Fibroblast of mammary gland (primary cell): ENCODE data around the gene NUDT1.
A peak's percentile ranks its signal among the peaks of the same experiment; 100 is the strongest.
"Not testable (repeated sequence)": the region's sequence is repeated elsewhere in the genome, so short reads cannot be mapped to it uniquely, and the experiment has no call there.

Experiments used
- DNase-seq: peaks from one replicate; pipeline ENCODE4 v3.0.0-alpha.2; 2010; ENCODE audit warnings: low read depth
- H3K4me3 ChIP-seq: 2 replicates; pipeline ENCODE4 v1.5.1; 2011; ENCODE audit warnings: low read depth, mild to moderate bottlenecking, low read length, moderate library complexity; ENCODE audit not compliant: control insufficient read depth
- CTCF ChIP-seq: conservative IDR thresholded peaks from 2 replicates; pipeline ENCODE4 v1.5.1; 2011; ENCODE audit warnings: low read depth, low read length, inconsistent platforms; ENCODE audit not compliant: control insufficient read depth, insufficient read depth

The NUDT1 gene

DNA sequence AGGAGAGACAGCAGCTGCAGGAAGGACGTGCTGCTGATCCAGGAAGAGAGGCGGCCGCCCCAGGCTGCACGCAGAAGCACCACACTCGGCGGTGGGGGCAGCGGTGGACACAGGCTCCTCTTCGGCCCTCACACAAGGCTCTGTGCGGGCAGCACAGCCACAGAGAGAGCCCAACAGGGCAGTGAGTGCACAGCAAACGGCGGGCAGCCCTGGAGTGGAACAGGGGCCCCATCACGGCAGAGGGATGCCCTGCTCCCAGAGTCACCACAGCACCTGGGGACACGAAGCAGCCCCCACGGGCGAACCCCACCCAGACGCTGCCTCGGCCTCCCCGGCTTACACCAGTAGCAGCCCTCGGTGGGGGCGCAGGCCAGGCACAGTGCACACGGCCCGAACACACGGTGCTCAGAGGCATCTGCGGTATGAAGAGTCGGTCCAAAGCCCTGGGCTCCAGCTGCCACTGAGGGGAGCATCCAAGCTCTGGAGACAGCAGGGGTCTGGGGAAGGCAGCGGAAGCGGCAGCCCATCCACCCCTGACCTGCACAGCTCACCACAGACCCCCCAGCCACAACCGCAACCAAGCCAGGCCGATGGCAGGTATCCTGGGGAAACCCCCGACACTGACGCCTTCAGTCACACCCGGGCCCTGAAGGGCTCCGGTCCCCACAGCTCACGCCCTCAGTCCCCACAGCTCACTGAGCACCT lies 16.8 kb downstream of the NUDT1 start:
- no peak for DNase-seq
- TF ChIP-seq CTCF = no peak

DNA sequence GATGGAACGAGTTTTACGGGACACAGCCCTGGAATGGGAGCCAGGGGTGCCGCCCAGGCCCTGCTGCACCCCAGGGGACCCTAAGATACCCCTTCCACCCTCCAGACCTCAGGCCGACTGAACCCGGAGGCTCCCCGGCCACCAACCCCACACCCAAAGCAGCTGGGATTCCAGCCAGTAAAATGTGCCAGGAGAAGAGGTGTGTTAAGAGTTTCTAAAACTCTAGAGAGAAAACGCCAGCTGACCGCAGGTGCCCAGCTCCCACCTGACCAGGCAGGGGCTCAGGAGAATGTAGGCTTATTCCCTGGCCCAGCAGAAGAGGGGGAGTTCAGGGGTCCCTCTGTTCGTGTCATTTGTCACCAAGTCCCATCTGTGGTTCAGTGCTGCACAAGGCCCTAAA lies 17.5 kb downstream of the NUDT1 start:
- no peak for DNase-seq
- no peak overlapping the region for H3K4me3 ChIP-seq
- no peak for TF ChIP-seq CTCF

More for the DNA sequence above, 16.8 kb downstream of the NUDT1 start:
- no peak overlapping the region for H3K4me3 ChIP-seq

DNA sequence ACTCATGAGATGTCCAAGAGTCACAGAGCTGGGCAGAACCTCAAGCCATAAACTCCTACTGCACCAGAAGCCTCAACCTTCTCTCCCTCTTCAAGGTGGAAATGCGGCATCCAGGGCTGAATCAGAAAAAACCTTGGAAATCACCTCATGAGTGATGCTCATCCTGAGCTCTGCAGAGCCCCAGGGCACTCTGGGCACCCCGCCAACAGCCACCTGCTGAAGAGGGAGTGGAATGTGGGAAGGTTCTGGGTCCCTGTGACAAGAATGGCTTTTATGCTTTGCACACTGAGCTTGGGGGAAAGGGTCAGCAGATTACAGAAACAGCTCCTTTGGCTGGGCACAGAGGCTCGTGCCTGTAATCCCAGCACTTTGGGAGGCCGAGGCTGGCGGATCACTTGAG lies 18.8 kb downstream of the NUDT1 start:
- H3K4me3 ChIP-seq = no peak overlapping the region
- no peak for DNase-seq
- no peak for TF ChIP-seq CTCF

DNA sequence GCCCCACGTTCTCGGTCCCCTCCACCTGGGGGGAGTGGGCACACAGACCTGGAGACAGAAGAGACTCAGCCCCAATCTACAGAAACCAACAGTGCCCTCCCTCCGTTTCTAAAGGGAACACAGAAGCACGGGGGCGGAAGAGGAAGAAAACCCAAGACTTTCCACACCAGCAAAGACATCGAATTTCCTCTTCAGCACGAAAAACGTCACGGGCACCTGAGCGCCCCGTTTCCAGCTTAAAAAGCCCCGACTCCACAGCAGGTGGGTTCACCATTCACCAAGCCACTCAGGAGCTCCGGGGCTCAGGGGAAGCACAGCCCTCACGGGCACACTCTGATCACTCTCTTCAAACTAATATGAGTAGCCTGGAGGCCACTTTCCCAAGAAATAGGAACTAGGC lies 19.6 kb downstream of the NUDT1 start:
- TF ChIP-seq CTCF = no peak
- H3K4me3 ChIP-seq = no peak overlapping the region
- DNase-seq = no peak

GRCh38 chr7:2263176-2263575 lies 21.1 kb downstream of the NUDT1 start:
- DNase-seq = no peak
- H3K4me3 ChIP-seq = no peak overlapping the region
- TF ChIP-seq CTCF = no peak

DNA sequence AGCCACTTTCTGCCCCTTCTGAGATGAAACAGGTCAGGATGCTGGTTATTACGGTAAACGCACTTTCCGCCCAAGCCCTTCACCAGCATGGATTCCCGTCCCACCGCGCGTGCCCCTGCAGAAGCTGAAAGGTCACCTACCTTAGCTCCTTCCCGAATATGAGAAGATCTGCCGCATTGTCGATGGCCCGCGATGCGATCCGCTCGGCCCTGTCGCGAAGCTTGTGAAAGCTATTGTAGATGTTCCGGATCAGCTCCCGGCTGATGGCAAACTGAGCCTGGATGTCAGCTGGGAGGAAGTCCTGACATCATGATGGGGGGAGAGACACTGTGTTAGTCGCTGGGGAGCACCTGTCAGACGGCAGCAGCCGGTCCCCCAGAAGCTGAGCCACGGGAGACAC lies 22.1 kb downstream of the NUDT1 start:
- no peak for TF ChIP-seq CTCF
- DNase-seq = no peak
- no peak overlapping the region for H3K4me3 ChIP-seq

GRCh38 chr7:2266911-2267310 lies 24.9 kb downstream of the NUDT1 start:
- peak; percentile 67 for DNase-seq
- no peak overlapping the region for H3K4me3 ChIP-seq
- TF ChIP-seq CTCF = no peak

- H3K4me3 ChIP-seq = not testable (repeated sequence)
- DNase-seq = peak; percentile 21
Observed at GRCh38 chr7:2269089-2269990, 27.3 kb downstream of the NUDT1 start.
